IPS DF 6.9 (cell line): Measurements from ENCODE around the gene WDR18.
A peak's percentile ranks its signal among the peaks of the same experiment; 100 is the strongest.

ENCODE experiments used
- DNase-seq: peaks from one replicate; pipeline ENCODE4 v3.0.0-alpha.2; 2013; ENCODE audit warnings: low read depth, low spot score
- H3K27ac ChIP-seq: one replicate; pipeline ENCODE4 v1.5.1; 2013; ENCODE audit warnings: low read length, control low read depth
- H3K27me3 ChIP-seq: 2 replicates; pipeline ENCODE4 v1.6.1; 2013; ENCODE audit warnings: mild to moderate bottlenecking, low read length; ENCODE audit not compliant: control insufficient read depth, insufficient read depth
- H3K36me3 ChIP-seq: 2 replicates; pipeline ENCODE4 v1.6.1; 2013; ENCODE audit warnings: low read length; ENCODE audit not compliant: control insufficient read depth, insufficient read depth
- H3K4me1 ChIP-seq: 2 replicates; pipeline ENCODE4 v1.6.1; 2013; ENCODE audit warnings: low read length; ENCODE audit not compliant: control insufficient read depth, insufficient read depth
- H3K4me3 ChIP-seq: 2 replicates; pipeline ENCODE4 v1.5.1; 2013; ENCODE audit warnings: mild to moderate bottlenecking, low read length
- H3K9me3 ChIP-seq: 2 replicates; pipeline ENCODE4 v1.6.1; 2013; ENCODE audit warnings: low read length, inconsistent platforms; ENCODE audit not compliant: control insufficient read depth, insufficient read depth
- WGBS: extraction: QIAGEN DNeasy Blood & Tissue Kit; methylation state at CpG from one replicate; pipeline ENCODE4 v1.1.7; 2013; ENCODE audit warnings: mixed read lengths, missing lambda C conversion rate; ENCODE audit not compliant: insufficient read length, insufficient coverage; 5-methylcytosine and 5-hydroxymethylcytosine counted together

The WDR18 gene

DNA sequence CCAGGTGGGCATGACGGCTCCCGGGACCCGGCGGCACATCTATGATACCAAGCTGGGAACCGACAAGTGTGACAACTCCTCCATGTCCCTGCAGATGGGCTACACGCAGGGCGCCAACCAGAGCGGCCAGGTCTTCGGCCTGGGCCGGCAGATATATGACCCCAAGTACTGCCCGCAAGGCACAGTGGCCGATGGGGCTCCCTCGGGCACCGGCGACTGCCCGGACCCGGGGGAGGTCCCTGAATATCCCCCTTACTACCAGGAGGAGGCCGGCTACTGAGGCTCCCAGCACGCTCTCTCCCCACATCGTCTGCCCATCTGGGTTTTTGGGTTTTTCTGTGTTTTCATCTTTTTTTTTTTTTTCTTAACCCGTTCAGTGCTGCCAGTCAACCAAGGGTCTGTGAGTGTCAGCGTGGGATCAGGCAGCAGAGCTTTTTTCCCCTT is 53.5 kb downstream of the WDR18 start:
- WGBS: no CpG with 5 or more reads among the region's 22 CpGs
- no peak for DNase-seq
- Histone ChIP-seq H3K9me3 (no peaks in the 10 kb centered on the region), H3K36me3 (peaks cover 25% of the 10 kb centered on the region), H3K27ac (no peak overlapping the region), H3K4me1 (no peaks in the 10 kb centered on the region; the same call in 1 of the 2 replicates), H3K27me3 (no peaks in the 10 kb centered on the region), H3K4me3 (no peak overlapping the region)

DNA sequence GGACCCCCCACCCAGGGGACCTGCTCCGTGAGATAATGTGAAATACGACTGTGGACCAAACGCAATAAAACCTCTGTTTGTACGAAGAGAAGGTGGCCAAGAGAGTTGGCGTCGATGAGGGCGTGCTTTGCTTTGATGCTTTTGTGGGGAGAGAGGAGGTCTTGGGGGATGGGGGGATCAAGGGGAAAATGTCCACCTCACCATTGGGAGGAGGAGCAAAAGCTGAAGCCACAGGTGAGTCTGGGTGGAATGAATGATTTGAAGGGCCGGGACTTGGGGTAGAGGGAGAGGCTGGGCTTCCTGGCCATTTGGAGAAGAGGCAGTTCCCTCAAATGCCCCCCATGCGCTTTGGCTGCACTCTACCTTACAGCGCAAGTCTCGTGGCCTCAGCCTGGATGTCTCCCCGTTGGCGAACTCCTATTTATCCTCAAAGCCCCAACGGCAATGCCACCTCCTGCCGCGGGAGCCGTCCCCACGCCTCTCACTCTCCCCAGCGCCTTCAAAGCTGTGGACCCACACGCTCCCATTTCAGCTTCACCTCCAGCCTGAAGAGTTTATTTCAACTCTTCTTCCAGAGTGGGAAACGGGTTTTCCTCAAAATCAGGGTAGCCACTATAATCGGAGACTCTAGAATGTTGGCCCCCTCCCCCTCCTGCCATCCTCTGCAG is 55.0 kb downstream of the WDR18 start:
- Histone ChIP-seq H3K9me3 (no peaks in the 10 kb centered on the region), H3K4me3 (no peak overlapping the region), H3K27ac (no peak overlapping the region), H3K36me3 (peaks cover 18% of the 10 kb centered on the region), H3K4me1 (no peaks in the 10 kb centered on the region; the same call in 1 of the 2 replicates), H3K27me3 (no peaks in the 10 kb centered on the region)
- no CpG with 5 or more reads among the region's 22 CpGs for WGBS
- DNase-seq: no peak

DNA sequence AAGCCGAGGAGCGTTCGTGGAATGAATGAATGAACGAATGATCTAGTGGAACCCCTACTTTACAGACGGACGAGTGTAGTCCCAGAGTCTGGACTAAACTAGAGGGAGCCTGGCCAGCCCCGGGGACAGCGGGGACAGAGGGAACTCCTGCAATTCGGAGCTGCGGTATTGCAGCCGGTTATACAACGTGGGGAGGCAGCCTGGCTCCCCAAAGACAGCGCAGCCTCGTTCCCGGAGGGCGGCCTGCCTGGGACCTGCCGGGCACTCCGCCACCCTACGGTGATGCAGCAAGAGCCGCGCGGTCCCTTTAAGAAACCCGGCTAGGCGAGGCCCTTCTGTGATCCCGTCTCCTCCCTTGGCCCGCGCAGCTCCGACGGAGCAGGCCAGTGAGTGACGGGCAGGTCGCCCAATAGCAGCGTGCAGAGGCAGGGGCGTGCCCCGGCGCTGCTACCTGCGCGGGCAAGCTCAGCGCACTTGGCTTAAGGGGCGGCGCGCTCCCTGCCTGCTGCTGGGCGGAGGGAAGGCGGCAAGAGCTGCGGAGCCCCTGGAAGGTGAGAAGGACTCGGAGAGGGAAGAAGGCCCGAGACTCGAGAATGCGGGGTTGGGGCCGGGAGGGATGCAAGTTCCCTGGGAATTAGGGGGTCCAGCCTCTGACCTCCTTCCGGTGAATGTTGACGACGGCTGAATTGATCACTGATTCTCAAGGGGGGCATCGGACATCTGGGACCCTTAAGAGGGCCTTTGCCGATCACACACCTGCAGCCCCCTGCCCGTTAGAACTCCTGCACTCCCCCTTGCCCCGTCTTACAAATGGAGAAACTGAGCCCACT is 55.7 kb downstream of the WDR18 start, which contains the start of gene ABCA7:
ABCA7 (plus strand) TSS at position 462 of the 830 bp plus-strand sequence. CDS start 1,255 bp downstream, outside the sequence.
- Histone ChIP-seq H3K4me3 (peak within 1 kb of the TSS; percentile 44; the same call in 1 of the 2 replicates), H3K27ac (no peak within 1 kb of the TSS), H3K27me3 (no peaks in the 10 kb centered on the region), H3K4me1 (peaks cover 2% of the 10 kb centered on the region; the same call in 1 of the 2 replicates), H3K9me3 (no peaks in the 10 kb centered on the region), H3K36me3 (peaks cover 18% of the 10 kb centered on the region)
- DNase-seq: peak; percentile 96
- no CpG with 5 or more reads among the region's 56 CpGs for WGBS

DNA sequence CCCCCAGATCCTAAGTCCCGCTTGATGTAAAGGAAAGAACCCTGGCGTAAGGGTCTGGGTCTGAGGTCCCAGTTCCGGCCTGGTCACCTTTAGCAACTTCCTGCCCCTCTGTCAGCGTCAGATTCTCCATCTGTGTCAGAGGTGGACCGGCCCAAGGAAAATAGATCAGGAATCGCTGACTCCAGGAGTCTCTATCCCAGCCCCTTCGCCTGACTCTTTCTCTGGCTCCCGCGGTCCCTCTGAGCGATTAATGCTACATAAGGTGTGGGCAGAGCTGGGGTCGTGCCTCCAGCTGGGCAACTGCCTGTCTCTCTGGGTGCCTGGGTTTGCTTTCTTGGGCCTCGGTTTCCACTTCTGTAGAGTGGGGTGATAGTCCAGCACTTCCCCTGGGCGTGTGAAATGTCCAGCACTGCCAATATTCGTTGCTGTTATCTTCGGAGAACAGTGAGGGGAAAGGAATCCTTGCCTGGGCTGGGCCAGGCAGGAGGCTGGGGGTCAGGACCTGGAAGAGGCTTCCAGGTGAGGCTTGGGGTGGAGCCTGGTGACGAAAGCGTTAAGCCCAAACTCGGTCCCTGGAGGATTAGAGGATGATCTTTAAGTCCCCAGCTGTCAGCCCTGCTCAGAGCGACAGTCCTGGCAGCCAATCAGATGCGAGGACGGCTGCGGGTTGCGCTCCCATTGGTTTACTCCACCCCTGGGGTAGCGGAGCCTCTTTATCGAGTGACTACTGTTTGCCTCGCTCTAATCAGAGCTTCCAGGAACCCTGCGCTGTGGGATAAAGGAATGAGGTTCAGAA is 56.5 kb downstream of the WDR18 start:
- H3K4me3 ChIP-seq: peak overlapping the region; percentile 44; the same call in 1 of the 2 replicates
- peaks cover 14% of the 10 kb centered on the region for H3K36me3 ChIP-seq
- H3K4me1 ChIP-seq: peaks cover 2% of the 10 kb centered on the region; the same call in 1 of the 2 replicates
- peak; percentile 94 for DNase-seq
- H3K27ac ChIP-seq: no peak overlapping the region
- H3K9me3 ChIP-seq: no peaks in the 10 kb centered on the region
- WGBS: no CpG with 5 or more reads among the region's 27 CpGs
- no peaks in the 10 kb centered on the region for H3K27me3 ChIP-seq

DNA sequence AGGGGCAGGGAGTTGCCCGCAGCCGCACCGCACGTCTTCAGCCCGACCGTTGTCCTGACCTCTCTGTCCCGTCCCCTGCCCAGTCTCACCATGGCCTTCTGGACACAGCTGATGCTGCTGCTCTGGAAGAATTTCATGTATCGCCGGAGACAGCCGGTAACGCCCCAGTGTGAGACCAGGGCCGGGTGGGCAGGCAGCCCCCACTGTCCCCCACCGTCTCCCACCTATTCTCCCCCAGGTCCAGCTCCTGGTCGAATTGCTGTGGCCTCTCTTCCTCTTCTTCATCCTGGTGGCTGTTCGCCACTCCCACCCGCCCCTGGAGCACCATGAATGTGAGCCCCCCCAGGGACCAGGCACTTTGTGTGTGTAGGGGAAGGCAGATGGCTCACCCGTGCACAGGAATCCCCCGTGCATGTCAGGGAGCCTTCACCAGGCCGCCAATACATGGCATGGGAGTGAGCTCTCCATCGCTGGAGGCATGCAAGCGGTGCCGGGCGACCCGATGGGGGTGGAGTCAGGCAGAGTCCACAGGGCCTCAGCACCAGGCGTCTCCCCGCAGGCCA is 57.2 kb downstream of the WDR18 start:
- H3K27me3 ChIP-seq: no peaks in the 10 kb centered on the region
- peaks cover 2% of the 10 kb centered on the region; the same call in 1 of the 2 replicates for H3K4me1 ChIP-seq
- H3K9me3 ChIP-seq: no peaks in the 10 kb centered on the region
- DNase-seq: no peak
- H3K27ac ChIP-seq: no peak overlapping the region
- no CpG with 5 or more reads among the region's 26 CpGs for WGBS
- H3K36me3 ChIP-seq: peaks cover 12% of the 10 kb centered on the region
- H3K4me3 ChIP-seq: no peak overlapping the region; the same call in 1 of the 2 replicates

DNA sequence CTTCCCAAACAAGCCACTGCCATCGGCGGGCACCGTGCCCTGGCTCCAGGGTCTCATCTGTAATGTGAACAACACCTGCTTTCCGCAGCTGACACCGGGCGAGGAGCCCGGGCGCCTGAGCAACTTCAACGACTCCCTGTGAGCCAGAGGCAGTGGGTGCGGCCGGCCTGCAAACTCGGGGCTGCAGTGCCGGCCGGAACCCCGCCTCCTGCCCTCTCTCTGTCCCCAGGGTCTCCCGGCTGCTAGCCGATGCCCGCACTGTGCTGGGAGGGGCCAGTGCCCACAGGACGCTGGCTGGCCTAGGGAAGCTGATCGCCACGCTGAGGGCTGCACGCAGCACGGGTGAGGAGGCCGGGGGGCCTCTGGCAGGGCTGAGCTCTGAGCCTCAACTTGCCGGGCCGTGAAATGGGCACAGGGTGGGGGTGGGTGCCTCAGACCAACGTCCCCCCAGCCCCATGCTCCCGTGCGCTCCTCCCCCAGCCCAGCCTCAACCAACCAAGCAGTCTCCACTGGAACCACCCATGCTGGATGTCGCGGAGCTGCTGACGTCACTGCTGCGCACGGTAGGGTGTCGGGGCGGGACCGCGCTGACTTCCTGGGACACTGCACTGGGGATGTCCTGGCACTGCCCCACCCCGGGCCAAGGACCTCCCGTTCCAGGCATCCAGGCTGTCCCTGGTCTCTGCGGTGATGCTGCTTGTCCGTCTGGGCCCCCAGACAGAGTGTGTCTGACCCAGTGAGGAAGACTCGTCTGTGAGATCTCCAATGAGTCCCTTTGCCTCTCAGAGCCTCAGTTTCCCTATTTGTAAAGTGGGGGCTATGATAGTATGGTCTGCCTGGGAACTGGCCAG is 57.9 kb downstream of the WDR18 start:
- no peak overlapping the region for H3K27ac ChIP-seq
- peaks cover 10% of the 10 kb centered on the region for H3K36me3 ChIP-seq
- no CpG with 5 or more reads among the region's 43 CpGs for WGBS
- no peaks in the 10 kb centered on the region for H3K27me3 ChIP-seq
- H3K4me3 ChIP-seq: no peak overlapping the region
- peaks cover 2% of the 10 kb centered on the region; the same call in 1 of the 2 replicates for H3K4me1 ChIP-seq
- no peaks in the 10 kb centered on the region for H3K9me3 ChIP-seq
- DNase-seq: no peak

DNA sequence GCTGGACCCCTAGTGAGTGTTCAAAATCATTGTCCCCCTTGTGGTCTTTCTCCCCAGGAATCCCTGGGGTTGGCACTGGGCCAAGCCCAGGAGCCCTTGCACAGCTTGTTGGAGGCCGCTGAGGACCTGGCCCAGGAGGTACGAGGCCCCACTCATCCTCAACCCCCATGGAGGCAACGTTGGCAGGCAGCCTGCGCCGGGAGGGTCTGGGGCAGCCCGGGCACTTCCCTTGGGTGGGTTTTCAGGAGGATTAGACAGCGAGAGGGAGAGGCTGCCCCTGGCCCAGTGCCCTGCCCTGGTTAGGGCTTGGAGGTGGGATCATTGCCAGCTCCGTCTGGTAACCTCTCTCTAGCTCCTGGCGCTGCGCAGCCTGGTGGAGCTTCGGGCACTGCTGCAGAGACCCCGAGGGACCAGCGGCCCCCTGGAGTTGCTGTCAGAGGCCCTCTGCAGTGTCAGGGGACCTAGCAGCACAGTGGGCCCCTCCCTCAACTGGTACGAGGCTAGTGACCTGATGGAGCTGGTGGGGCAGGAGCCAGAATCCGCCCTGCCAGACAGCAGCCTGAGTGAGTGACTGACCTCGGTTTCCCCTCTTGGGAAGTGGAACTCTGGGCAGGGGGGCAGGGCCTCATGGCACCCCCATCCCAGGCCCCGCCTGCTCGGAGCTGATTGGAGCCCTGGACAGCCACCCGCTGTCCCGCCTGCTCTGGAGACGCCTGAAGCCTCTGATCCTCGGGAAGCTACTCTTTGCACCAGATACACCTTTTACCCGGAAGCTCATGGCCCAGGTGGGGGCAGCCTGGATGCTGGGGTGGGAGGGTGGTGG is 58.8 kb downstream of the WDR18 start:
- Histone ChIP-seq H3K9me3 (no peaks in the 10 kb centered on the region), H3K27me3 (no peaks in the 10 kb centered on the region), H3K27ac (no peak overlapping the region), H3K4me1 (peaks cover 2% of the 10 kb centered on the region; the same call in 1 of the 2 replicates), H3K36me3 (peaks cover 12% of the 10 kb centered on the region; the same call in 1 of the 2 replicates), H3K4me3 (no peak overlapping the region)
- no CpG with 5 or more reads among the region's 23 CpGs for WGBS
- DNase-seq: no peak
